ENCODE measurements around the gene NR4A3.
"Not testable (repeated sequence)": the region's sequence is repeated elsewhere in the genome, so short reads cannot be mapped to it uniquely, and the experiment has no call there.

NR4A3 gene

DNA sequence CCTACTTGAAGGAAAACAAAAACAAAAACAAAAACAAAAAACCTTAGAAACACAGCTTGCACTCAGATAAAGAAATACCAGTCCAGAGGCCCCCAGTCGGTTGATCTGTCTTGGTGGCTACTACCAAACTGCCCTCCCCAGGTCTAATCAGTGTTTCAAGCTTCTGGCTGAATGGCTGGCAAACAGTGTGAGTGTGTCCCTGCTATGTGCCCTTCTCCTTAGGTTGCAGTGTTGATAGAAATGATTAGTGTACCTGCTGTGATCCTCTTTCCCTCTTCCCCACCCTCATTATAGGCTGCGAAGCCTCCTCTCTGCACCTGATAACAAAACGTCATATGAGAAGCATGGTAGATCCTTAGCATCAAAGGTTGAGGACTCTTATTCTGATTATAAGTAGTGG, 12.8 kb downstream of the NR4A3 start:
- no peak for FAIRE-seq

DNA sequence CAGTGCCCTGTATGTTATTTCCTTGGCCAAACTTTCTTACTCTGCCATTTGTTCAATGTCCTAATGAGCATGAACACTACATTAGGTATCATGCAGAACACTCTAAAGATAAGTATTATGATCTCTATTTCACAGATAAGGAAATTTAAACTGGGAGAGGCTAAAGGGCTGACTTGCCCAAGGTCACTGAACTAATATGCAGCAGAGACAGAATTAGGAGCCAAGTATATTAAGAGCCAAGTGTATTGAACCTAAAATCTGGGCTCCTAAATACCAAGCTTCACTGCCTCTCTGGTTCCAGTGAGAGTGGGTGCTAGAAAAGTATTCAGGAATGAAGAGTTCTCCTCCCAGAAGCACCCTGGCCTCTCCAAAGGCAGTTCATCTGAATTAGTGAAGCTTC, 13.5 kb downstream of the NR4A3 start:
- FAIRE-seq = no peak

DNA sequence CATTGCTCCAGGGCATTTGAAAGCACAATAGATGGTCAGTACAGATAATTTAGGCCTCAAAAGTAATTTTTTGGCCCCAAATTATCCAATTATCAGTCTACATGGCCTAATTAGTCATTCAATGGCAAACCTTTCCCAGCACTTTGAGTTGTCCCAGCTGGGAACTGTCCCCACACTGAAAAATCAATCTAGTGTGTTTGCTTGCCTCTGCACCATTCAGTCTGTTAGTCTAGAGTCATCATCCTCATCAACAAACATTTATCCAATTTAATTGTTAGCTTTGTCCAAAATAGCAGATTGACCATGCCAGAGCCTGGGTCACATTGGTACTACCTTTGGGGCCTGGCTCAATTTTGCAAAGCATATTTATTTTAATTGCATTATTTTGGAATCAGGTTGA, 13.9 kb downstream of the NR4A3 start:
- no peak for FAIRE-seq

DNA sequence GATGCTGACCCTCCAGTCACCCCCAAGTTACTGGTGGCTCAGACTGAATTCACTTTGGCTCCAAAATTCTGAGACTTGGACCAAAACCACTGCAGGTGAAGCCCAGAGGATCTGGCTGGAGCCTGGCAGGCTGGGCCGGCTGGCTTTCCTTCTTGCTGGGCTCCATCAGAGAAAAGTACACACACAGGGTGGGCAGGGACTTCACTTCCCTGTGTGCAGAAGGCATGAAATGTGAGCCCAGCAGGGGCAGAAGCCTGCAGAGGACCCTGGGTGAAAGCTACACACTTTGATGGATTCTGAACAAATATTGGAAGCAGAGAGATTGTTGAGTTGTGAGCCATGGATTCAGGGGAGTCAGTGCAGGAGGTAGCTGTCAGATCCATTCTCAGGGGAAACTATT, 18.4 kb downstream of the NR4A3 start:
- no peak for FAIRE-seq

DNA sequence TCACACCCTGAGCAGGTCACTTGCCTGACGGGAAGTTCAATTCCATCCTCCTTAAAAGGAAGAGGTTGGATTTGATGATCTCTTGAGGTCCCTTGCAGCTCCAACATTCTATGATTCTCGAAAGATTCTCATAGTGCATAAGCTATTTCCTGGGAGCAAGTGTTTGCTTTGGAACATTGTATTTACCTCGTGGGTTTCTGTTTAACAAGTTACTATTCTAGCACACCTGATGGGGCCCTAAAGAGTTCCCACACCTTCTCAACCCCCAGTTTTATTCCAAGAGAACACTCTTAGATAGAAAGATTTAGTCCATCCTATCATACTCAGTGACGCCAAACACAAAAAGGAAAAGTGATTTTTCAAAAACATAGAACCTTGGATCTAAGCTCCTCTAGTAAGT, 23.4 kb downstream of the NR4A3 start:
- FAIRE-seq = no peak

DNA sequence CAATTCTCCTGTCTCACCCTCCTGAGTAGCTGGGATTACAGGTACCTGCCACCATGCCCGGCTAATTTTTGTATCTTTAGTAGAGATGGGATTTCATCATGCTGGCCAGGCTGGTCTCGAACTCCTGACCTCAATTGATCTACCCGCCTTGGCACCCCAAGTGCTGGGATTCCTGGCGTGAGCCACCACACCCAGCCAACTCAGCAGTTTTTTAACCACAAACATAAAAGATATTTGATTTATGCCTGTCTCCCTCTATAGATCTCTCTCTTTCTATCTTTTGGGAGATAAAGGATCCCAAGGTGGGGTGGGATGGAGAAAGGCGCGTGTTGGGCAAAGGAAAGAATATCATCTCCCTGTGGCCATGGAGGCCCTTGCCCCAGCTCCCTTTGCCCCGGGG, 26.8 kb downstream of the NR4A3 start:
- FAIRE-seq = no peak

DNA sequence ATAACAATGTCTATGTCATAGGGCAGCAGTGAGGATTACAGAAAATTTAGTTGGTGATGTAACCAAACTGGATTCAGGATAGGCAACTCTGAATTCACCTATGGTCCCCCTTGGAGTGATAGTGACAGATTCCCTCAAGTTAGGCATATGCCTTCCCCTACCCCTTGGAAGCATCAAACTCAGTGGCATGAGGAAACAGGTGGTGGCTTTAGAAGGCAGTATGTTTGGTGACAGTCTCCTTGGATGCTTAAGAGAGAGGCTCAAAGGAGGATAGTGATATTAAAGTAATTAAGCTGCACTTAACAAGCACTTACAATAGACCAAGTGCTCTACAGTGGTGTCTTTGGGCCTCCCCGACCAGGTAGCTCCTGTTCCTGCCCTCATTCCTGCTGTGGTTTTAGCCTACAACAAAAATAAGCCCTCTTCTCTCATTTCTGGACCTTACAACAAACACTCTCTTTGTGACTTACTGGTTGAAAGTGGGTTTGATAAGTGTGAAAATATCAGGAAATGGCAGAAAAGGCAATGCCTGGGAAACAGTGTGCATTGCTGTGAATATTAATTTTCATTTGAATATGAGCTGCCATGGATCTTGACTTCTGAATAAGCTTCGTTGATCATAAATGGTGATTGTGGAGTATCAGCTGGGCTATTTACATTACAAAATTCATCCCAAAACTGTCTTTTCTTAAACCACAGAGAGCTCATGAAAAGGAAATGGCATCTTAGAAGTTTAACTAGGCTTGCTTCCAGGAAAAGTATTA, 29.2 kb downstream of the NR4A3 start:
- FAIRE-seq = no peak

DNA sequence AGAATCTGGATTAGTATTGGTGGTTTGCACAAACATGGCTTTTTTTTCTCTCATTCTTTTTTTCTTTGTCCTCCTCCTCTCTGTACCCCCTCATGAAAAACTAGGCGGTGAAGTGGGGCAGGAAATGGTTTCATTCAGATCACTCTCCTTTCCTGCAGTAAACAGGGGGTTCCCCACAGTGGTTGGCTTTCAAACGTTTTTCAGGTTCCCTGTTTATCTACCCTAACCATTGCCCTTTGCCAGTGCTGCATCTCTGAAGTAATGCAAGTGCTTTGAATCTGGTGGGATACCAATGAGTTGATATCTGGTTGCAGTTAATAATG, 29.8 kb downstream of the NR4A3 start:
- FAIRE-seq = no peak

DNA sequence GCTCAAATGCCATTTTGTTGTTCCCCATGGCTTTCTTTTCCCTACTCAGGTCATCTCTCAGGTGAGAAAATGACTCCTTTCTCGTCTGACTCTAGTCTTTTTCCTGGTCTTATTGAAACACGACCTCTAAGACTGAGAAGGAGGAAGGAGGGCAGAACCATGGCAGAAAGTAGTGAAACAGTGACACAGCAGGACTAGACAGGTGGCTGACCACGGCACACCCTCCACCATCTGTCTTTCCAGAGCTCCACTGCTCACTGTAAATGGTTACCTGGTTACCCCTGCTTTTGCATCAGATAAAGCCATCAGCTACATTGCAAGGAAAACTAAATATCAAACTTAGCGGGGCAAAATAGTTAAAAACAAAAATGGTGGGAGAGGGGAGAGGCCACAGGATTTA, 30.9 kb downstream of the NR4A3 start:
- FAIRE-seq = no peak

DNA sequence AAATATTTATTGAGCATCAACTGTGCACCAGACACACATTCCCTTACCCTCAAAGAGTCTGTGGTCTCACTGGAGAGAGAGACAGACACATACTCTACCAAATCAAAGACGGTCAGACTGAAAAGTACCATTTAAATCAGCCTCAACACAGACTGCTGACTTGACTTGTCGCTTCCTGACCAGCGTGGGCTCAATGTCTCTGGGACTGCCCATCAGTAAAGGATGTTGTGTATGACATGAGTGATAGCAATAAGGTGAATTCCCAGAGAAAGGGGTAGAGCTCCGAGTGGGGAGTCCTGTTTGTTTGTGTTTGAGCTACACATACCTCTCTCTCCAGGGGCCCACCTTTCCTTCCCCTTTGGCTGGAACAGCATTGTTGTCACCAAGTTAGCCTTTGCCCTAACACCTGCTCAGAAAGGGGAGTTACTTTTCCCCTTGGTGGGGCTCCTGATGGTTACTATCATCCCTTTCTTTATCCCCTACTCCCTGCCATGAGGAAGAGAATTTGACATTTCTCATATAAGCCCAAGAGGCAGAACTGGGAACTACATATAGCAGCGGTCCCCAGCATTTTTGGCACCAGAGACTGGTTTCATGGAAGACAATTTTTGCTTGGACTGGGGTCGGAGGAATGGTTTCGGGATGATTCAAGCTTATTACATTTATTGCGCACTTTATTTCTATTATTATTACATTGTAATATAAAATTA, 33.9 kb downstream of the NR4A3 start:
- FAIRE-seq = no peak

DNA sequence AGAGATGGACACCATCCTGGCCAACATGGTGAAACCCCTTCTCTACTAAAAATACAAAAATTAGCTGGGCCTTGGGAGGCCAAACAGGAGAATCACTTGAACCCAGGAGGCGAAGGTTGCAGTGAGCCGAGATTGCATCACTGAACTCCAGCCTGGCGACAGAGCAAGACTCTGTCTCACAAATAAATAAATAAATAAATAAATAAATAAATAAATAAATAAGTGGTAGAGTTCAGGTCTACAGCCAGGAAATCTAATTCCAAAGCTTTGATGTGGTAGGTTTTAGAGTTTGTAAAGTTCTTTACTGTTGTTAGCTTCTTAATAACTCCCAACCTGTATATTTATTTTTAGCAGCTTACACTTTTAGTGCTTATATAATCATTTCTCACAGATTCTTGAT, 35.9 kb downstream of the NR4A3 start:
- not testable (repeated sequence) for FAIRE-seq

DNA sequence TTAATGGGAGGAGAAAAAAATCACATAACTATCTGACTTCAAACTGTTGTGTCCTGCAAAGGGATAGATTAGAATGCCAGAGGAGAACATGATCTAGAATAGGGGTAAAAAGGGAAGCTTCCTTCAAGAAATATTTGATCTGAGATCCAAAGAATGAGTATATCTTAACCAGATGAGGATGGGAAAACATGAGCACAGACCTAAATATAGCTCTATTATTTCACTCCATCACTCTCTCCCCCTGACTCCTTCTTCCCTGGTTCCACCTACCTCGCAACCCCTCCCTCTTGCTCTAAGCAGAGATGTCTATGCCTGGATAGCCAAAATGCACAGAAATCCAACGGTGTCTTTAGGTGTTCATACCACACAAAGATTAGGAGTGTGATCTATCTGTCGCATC, 36.4 kb downstream of the NR4A3 start:
- FAIRE-seq = no peak

DNA sequence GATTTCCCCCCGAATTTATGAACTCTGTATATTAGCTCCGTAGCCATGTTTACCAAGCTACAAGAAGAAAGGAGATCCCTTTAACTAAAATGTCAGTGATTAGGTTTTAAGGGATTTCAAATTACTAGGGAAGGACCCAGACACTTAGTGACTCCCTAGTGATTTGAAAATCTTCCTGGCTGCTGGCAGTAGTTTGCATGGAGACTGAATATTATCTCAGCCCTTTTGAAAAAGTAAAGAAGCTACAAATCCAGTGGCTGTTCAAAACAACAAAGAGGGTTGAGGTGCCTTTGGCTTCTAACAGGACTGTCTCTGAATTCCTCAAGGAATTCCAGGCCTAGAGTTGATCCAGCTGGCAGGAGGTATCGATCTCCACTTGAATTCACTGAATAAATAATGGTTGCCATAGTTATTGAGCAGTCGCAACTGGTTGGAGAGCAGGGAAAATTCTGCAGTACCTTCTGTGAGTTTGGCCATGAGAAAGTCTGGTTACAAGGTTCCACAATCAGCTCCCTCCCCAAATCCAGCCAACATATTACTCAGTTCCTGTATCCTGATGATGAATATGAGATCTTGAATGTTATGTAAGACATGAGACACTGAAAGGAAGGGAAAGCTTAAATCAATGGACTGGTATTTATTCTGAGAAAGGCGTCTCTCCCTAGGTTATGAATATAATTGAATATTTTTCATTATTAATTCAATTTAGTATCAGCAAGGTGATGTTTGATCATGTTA, 37.7 kb downstream of the NR4A3 start:
- FAIRE-seq = no peak

DNA sequence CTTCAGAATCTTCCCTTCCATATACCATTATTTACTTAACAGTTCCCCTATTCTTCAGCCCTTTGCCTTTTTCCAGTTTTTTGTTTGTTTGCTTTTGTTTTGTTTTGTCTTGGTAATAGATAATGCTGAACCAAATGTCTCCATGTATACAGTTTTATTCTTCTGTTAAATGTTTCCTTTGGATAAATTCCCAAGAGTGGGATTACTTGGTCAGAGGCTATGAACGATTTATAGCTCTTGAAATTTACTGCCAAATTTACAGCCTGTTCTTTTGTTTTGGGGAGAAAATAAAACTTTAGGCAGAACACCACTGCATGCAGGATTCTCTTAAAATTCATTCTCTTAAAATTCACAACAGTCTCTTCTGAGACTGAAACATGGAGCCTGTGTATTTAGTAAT, 38.6 kb downstream of the NR4A3 start:
- FAIRE-seq = no peak

DNA sequence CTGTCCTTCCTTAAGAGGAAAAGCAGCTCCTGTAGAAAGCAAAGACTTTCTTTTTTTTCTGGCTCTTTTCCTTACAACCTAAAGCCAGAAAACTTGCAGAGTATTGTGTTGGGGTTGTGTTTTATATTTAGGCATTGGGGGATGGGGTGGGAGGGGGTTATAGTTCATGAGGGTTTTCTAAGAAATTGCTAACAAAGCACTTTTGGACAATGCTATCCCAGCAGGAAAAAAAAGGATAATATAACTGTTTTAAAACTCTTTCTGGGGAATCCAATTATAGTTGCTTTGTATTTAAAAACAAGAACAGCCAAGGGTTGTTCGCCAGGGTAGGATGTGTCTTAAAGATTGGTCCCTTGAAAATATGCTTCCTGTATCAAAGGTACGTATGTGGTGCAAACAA, 42.3 kb downstream of the NR4A3 start:
- FAIRE-seq = no peak

DNA sequence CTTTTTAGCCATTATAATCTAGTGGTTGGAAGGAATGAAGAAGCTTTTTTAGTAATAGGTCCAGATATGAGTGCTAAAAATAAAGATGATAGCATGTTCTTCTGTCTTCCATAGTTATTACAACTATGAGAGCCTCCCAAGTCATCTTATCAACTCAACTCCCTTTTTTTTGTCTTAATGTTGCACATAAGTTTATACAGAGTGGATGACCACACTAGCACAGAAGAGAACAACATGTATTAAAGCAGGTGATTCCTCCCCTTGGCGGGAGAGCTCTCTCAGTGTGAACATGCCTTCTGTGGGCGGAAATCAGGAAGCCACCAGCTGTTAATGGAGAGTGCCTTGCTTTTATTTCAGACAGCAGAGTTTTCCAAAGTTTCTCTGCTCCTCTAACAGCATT, 44.7 kb downstream of the NR4A3 start:
- FAIRE-seq = no peak

DNA sequence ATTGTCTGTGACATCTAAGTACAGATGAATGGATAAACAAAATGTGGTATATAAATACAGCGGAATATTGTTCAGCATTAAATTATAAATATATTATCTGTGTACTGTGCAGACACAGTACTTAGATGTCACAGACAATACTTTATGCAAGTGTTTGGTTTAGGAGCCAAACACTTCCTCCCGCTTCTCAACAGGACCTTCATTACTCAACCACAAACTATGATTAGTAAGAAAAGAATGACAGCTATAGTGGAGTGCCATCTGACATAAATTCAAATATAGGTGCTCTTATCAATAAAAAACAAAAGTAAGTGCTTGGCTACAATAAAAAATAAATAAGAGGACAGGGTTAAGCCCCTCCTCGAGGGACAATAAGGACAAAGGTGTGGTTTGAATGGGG, 45.9 kb downstream of the NR4A3 start:
- no peak for FAIRE-seq

DNA sequence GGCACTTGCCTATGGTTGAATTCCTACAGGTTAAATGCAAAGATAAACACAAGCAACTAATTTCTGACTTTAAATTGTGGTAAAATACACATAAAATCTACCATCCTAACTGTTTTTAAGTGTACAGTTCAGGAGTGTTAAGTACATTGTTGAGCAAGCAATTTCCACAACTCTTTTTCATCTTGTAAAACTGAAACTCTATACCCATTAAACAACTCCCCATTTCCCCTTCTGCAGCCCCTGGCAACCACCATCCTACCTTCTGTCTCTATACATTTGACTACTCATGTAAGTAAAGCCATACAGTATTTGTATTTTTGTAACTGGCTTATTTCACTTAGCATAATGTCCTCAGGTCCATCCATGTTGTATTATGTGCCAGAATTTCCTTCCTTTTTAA, 46.3 kb downstream of the NR4A3 start:
- no peak for FAIRE-seq

DNA sequence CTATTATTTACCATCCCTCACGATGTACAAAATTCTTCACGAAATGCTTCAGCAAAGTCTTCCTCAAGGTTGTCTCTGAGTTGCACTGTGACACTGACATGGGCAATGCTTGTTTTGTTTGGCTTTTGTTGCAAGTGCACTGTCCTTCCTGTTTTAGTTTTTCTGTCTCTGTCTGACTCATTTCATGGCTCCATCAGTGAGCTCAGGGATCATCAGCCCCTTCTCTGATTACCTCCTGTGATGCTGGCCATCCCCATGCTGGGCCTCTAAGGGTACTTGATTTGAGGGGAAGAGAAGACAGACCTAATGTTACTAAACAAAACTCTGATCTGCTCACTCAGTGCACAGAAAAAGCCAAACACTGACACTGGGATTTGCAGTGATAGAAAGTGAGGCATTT, 47.2 kb downstream of the NR4A3 start:
- FAIRE-seq = no peak

DNA sequence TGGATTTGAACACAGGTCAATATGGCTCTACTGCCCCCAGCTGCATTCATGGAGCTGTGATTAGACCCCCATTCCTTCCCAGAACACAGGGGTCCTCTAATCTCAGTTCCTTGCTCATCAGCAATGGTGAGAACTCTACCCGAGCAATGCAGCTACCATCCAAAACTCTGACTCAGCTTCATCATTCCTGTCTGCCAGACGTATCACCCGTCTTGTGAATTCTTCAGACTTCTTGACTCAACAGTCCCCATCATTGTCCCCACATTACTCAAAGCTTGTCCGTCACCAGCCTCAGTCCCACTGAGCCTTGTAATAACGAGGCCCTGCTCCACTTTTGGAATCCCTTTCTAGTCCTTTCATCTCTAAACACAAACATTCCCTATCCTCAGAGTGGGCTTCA, 48.4 kb downstream of the NR4A3 start:
- FAIRE-seq = no peak

DNA sequence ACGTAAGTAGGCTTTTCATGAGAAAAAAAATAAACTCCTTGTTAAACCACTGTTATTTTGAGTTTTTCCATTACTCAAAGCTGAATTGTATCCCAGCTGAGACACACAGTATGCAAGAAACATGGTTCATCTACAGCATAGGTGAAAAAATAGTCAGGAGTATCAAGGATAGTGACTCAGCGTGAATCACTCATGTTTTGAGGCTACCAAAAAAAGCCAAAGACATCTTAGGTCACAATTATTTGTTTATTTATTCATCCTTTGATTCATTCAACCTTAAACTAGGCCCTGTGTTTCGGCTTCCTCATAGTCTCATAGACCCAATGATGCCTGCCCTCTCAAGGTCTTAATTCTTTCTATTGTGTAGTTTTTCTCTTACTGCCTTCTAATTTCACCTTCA, 51.8 kb downstream of the NR4A3 start:
- no peak for FAIRE-seq

DNA sequence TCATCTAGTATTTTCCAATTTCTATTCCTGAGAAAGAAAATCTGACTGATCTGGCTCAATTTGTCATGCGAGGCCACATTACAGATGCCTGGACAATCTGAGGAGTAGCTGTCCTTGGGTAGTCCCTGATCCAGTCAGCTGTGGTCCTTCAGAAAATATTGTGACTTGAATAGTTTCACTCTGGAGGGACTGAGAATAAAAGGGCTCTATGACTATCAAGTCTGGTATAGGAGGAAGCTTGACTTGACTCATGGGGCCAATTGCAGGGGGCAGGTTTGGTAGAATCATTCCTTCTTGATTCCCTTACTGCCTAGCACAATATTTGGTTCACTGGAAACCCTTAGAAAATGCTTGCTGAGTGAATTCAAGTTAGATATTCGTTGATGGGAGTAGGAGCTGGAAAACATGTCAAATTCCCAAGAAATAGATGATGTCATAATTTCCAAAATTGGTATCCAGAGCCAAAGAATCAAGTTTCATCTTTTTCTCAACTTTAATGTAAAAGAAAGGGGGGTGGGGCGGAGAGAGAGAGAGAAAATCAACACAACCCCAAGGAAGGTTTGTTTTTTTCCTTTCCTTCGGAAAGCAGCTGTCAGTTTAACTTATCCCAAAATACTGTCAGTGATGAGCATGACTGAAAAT, 52.4 kb downstream of the NR4A3 start:
- no peak for FAIRE-seq

DNA sequence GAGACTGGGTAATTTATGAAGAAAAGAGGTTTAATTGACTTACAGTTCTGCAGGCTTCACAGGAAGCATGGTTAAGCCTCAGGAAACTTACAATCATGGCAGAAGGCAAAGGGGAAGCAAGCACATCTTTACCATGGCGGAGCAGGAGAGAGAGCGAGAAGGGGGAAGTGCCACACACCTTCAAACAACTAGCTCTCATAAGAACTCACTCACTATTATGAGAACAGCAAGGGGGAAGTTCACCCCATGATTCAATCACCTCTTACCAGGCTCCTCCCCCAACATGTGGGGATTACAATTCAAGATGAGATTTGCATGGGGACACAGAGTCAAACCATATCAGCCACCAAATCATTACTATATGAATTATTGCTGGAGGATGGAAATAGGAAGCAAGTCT, 54.5 kb downstream of the NR4A3 start:
- FAIRE-seq = no peak

DNA sequence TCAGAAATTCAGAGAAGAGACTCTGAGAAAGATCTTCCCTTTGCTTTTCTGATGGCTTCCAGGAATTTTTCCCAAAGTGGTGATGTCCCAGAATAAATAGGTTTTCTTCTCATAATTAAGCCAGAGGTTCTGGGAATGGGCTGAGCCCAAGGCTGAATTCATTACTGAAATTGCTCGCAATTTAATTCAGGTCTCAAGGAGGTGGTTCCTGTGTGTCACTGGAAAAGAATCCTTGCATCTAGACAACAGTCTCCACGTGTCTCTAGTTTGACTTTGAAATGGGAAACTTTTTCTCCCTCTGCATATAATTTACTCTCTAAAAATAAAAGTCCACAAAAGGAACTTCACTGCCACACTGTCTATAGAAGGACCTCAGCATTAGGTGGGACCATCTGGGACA, 57.0 kb downstream of the NR4A3 start:
- FAIRE-seq = no peak

All from colon (tissue), 2 donors.